A549 (cell line): ENCODE measurements around the gene MYO5C. TPM values are rescaled to one million over a fixed set of nuclear protein-coding genes. Genes with fewer than 3 reads are reported as not detected.

ENCODE experiments used
- ATAC-seq, 2 experiments: fragments of 200-7000 bp in 1 of 2; fragments of >200 bp in 1 of 2; cut with Nextera tagmentation in 1 of 2; cut with Tn5 transposase in 1 of 2; 3 replicates each; pipeline versions ENCODE4 v1.8.0 to v1.9.1; 2018 to 2020; ENCODE audit warnings: mild to moderate bottlenecking in 1 of 2, moderate library complexity in 1 of 2
- CTCF ChIA-PET: fragments of 300-600 bp; sonication (Branson Sonifier 250); formaldehyde crosslinking; extraction: SDS; loops from one replicate; lab custom pipeline; 2021; ENCODE audit warnings: antibody characterized with exemption, inconsistent platforms; lab: Yijun Ruan, JAX
- POLR2A ChIA-PET: fragments of 350-600 bp; formaldehyde crosslinking; extraction: SDS; loops from one replicate; lab custom pipeline; 2021; ENCODE audit warnings: antibody characterized with exemption, inconsistent platforms; lab: Yijun Ruan, JAX
- DNase-seq, 2 experiments: peaks; one replicate each; pipeline versions ENCODE4 v3.0.0 to v3.0.0-alpha.2; 2011 to 2016; ENCODE audit warnings: low read depth in 1 of 2, low spot score in 1 of 2
- FAIRE-seq: peaks from 2 replicates; lab custom pipeline; 2011; peaks lifted over from hg19 to GRCh38; lab: Jason Lieb, UNC
- H3K27ac ChIP-seq, 2 experiments: fragments of >200 bp; sonication (Bioruptor Twin); formaldehyde crosslinking; 3 replicates each; pipeline ENCODE4 v1.5.1; 2016 to 2017
- H3K4me1 ChIP-seq: fragments of >200 bp; sonication (Bioruptor Twin); formaldehyde crosslinking; 3 replicates; pipeline ENCODE4 v1.6.1; 2016
- H3K4me2 ChIP-seq: fragments of >200 bp; sonication (Bioruptor Twin); formaldehyde crosslinking; 3 replicates; pipeline ENCODE4 v1.6.1; 2016
- H3K4me3 ChIP-seq: fragments of >200 bp; sonication (Bioruptor Twin); formaldehyde crosslinking; 3 replicates; pipeline ENCODE4 v1.5.1; 2016
- H3K9me3 ChIP-seq: fragments of >200 bp; sonication (Bioruptor Twin); formaldehyde crosslinking; 3 replicates; pipeline ENCODE4 v1.6.1; 2016
- BCL3 ChIP-seq: fragments of >200 bp; sonication (Bioruptor Twin); formaldehyde crosslinking; IDR thresholded peaks from 3 replicates; pipeline ENCODE4 v1.6.1; 2016
- CEBPB ChIP-seq, 2 experiments: fragments of >200 bp in 1 of 2; sonication (Bioruptor Twin) in 1 of 2; formaldehyde crosslinking in 1 of 2; IDR thresholded peaks; 2 replicates each; pipeline ENCODE4 v1.6.1; 2012 to 2016
- CHD2 ChIP-seq: fragments of 150-350 bp; IDR thresholded peaks from 2 replicates; pipeline ENCODE4 v1.6.1; 2014; ENCODE audit warnings: low read length; ENCODE audit not compliant: partially characterized antibody
- E2F6 ChIP-seq: IDR thresholded peaks from 2 replicates; pipeline ENCODE4 v1.6.1; 2012; ENCODE audit warnings: low read depth, borderline replicate concordance
- EP300 ChIP-seq, 2 experiments: fragments of >200 bp; sonication (Bioruptor Twin); formaldehyde crosslinking; IDR thresholded peaks; 2 replicates in 1 of 2; 3 replicates in 1 of 2; pipeline ENCODE4 v1.6.1; 2016 to 2017
- HDAC2 ChIP-seq: fragments of 200-600 bp; sonication (generic); IDR thresholded peaks from 2 replicates; pipeline ENCODE4 v1.6.1; 2016
- HMGXB4 ChIP-seq: fragments of 250-450 bp; sonication (Bioruptor Pico); IDR thresholded peaks from 2 replicates; pipeline ENCODE4 v1.5.0; 2021; ENCODE audit warnings: mild to moderate bottlenecking, moderate library complexity, borderline replicate concordance
- HOXA7 ChIP-seq: fragments of 250-450 bp; sonication (Bioruptor Pico); IDR thresholded peaks from 2 replicates; pipeline ENCODE4 v1.5.0; 2020; ENCODE audit warnings: mild to moderate bottlenecking, moderate library complexity
- JUN ChIP-seq, 2 experiments: fragments of >200 bp; sonication (Bioruptor Twin); formaldehyde crosslinking; IDR thresholded peaks; 2 replicates in 1 of 2; 3 replicates in 1 of 2; pipeline ENCODE4 v1.6.1; 2016 to 2017
- KDM1A ChIP-seq: fragments of 200-600 bp; sonication (generic); IDR thresholded peaks from 2 replicates; pipeline ENCODE4 v1.6.1; 2016; ENCODE audit warnings: low read depth, mild to moderate bottlenecking
- MYC ChIP-seq: IDR thresholded peaks from 2 replicates; pipeline ENCODE4 v1.6.1; 2012; ENCODE audit warnings: mild to moderate bottlenecking, inconsistent platforms, low read length, improper control_type of control experiment, borderline replicate concordance
- NFE2L2 ChIP-seq: fragments of 150-350 bp; conservative IDR thresholded peaks from 2 replicates; pipeline ENCODE4 v1.6.1; 2014; ENCODE audit warnings: low read length
- NPAS2 ChIP-seq: fragments of 250-450 bp; sonication (Bioruptor Pico); IDR thresholded peaks from 2 replicates; pipeline ENCODE4 v1.8.0; 2022; ENCODE audit warnings: mild to moderate bottlenecking, moderate library complexity, borderline replicate concordance
- NR3C1 ChIP-seq: fragments of >200 bp; sonication (Bioruptor Twin); formaldehyde crosslinking; IDR thresholded peaks from 3 replicates; pipeline ENCODE4 v1.6.1; 2017
- PBX3 ChIP-seq: IDR thresholded peaks from 2 replicates; pipeline ENCODE4 v1.6.1; 2012
- PHF8 ChIP-seq: fragments of 200-600 bp; sonication (generic); IDR thresholded peaks from 2 replicates; pipeline ENCODE4 v1.6.1; 2016; ENCODE audit warnings: low read depth, mild to moderate bottlenecking, antibody characterized with exemption, moderate library complexity, borderline replicate concordance
- RCOR1 ChIP-seq: fragments of 150-350 bp; IDR thresholded peaks from 2 replicates; pipeline ENCODE4 v1.6.1; 2014; ENCODE audit warnings: antibody characterized with exemption, low read length, low read depth
- RFX5 ChIP-seq: fragments of 450-650 bp; IDR thresholded peaks from 2 replicates; pipeline ENCODE4 v1.7.1; 2014; ENCODE audit warnings: antibody characterized with exemption, mild to moderate bottlenecking, moderate library complexity
- TFCP2L1 ChIP-seq: fragments of 250-450 bp; sonication (Bioruptor Pico); IDR thresholded peaks from 2 replicates; pipeline ENCODE4 v1.5.0; 2021; ENCODE audit warnings: mild to moderate bottlenecking
- ZFP36 ChIP-seq: fragments of 450-650 bp; IDR thresholded peaks from 2 replicates; pipeline ENCODE4 v1.6.1; 2014; ENCODE audit warnings: borderline replicate concordance; ENCODE audit not compliant: partially characterized antibody
- ZSCAN20 ChIP-seq: fragments of 250-450 bp; sonication (Bioruptor Pico); IDR thresholded peaks from 2 replicates; pipeline ENCODE4 v1.8.0; 2022; ENCODE audit warnings: mild to moderate bottlenecking, moderate library complexity
- WGBS: methylation state at CpG from one replicate; pipeline ENCODE4 v1.1.6; 2017; ENCODE audit errors: missing lambda C conversion rate; 5-methylcytosine and 5-hydroxymethylcytosine counted together
- polyA plus RNA-seq, 4 experiments: library from polyadenylated mRNA; depleted of rRNA in 3 of 4; stranded (reverse); fragments of >200 nt; fragmentation: RNase III in 1 of 4; extraction: RNeasy Plus Mini Kit Qiagen cat#74134 plus additional on column Dnase treatment in 1 of 4; gene quantifications; 2 replicates in 3 of 4; 3 replicates in 1 of 4; pipeline ENCODE4 v1.2.3, GENCODE V29; 2011 to 2017

Gene MYO5C
- polyA plus RNA-seq, 2 of the 4 experiments (the other 2 are of a cell fraction) = 6.2 to 27.6 TPM

- Histone ChIP-seq H3K27ac (no peak overlapping the region), H3K4me3 (no peak overlapping the region), H3K9me3 (no peaks in the 10 kb centered on the region), H3K4me2 (no peak overlapping the region)
- CTCF ChIA-PET = no interaction called here
- 90% methylated on average over 1 of the region's 1 CpG for WGBS
- peak; percentile 28 for FAIRE-seq
- TF ChIP-seq RFX5 (no peak), RCOR1 (no peak), PBX3 (no peak)
- TF ChIP-seq, all 56 proteins: peak for 0
- POLR2A ChIA-PET = no interaction called here
- ATAC-seq = no peak
- H3K4me1 ChIP-seq = peaks cover 19% of the 10 kb centered on the region
- DNase-seq = no peak
Measured at GRCh38 chr15:52344592-52344991, 49.0 kb upstream of the MYO5C start.

- Histone ChIP-seq H3K4me3 (no peak overlapping the region), H3K4me2 (no peak overlapping the region; the same call in 2 of the 3 replicates), H3K9me3 (no peaks in the 10 kb centered on the region), H3K27ac (no peak overlapping the region), H3K4me1 (peaks cover 21% of the 10 kb centered on the region)
- FAIRE-seq (no peak), DNase-seq (no peak), ATAC-seq (peak in 1 of 2 experiments; percentile 36; a peak in 1 of 6 replicates)
- ChIA-PET POLR2A (no interaction called here), CTCF (interaction anchor here (0.9 to 1.8 kb wide), 3 partner anchors 12 to 87 kb away, joined by 3 to 4 read pairs (median 4); no protein-coding TSS in a partner anchor)
- TF ChIP-seq NFE2L2 (no peak), BCL3 (no peak), MYC (no peak), RFX5 (no peak), CHD2 (no peak), NPAS2 (CRISPR knock-in tag) (no peak), E2F6 (no peak), ZFP36 (no peak), PHF8 (no peak), TFCP2L1 (CRISPR knock-in tag) (no peak), NR3C1 (no peak), HDAC2 (no peak), KDM1A (no peak), HOXA7 (CRISPR knock-in tag) (no peak), EP300 (IDR thresholded peaks at IDR 0.05) (no peak), CEBPB (IDR thresholded peaks at IDR 0.05) (no peak)
- 58% methylated on average over 3 of the region's 3 CpGs for WGBS
Measured at GRCh38 chr15:52343831-52344230, 48.2 kb upstream of the MYO5C start.

GRCh38 chr15:52340093-52340492 is 44.5 kb upstream of the MYO5C start:
- peaks cover 58% of the 10 kb centered on the region for H3K4me1 ChIP-seq
- TF ChIP-seq BCL3 = no peak
- no peak for TF ChIP-seq HMGXB4 (CRISPR knock-in tag)
- no peak for TF ChIP-seq ZSCAN20 (CRISPR knock-in tag)
- TF ChIP-seq NPAS2 (CRISPR knock-in tag) = no peak
- no peak for TF ChIP-seq PHF8
- TF ChIP-seq JUN (IDR thresholded peaks at IDR 0.05) = no peak
- ATAC-seq = no peak
- no peak overlapping the region for H3K4me3 ChIP-seq
- H3K4me2 ChIP-seq = no peak overlapping the region
- FAIRE-seq = no peak
- H3K9me3 ChIP-seq = no peaks in the 10 kb centered on the region
- DNase-seq = no peak
- H3K27ac ChIP-seq = peak overlapping the region; percentile 2 to 46; a peak in 3 of 6 replicates
- 92% methylated on average over 13 of the region's 16 CpGs for WGBS
- ChIA-PET POLR2A (no interaction called here), CTCF (interaction anchor here (1.3 kb wide), 1 partner anchor 395 kb away, joined by 3 read pairs; no protein-coding TSS in a partner anchor)
